ENCODE data around the gene GSTCD. TPM values are rescaled to one million over a fixed set of nuclear protein-coding genes. Genes with fewer than 3 reads are reported as not detected.
"Not testable (repeated sequence)": the region's sequence is repeated elsewhere in the genome, so short reads cannot be mapped to it uniquely, and the experiment has no call there.

The GSTCD gene
- total RNA-seq, 1 experiment from 2014 or later, result 27.2 TPM

DNA sequence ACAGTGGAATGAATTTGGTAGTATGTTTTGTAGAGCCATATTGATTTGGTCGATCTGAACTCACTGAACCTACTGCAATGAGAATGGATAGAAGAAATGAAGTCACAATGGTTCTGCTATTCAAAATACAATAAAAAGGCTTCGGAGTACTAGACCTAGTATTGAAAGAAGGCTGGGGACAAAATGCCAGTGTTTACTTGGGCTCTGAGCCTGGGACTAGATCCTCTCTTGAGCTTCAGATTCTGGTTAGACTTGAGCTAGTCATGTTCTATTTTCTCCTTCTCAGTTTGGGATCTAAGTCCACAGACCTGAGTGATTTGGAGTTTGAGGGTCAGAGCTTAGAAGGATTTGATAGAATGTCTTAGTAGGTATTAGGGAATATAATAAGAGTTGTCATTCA lies 10.0 kb upstream of the GSTCD start:
- H3K27ac ChIP-seq, result no peak overlapping the region
- no peak overlapping the region for H3K4me3 ChIP-seq
- H3K27me3 ChIP-seq, result no peaks in the 10 kb centered on the region
- no peaks in the 10 kb centered on the region for H3K9me3 ChIP-seq (replicated peaks)
- H3K36me3 ChIP-seq, result peaks cover 7% of the 10 kb centered on the region; the same call in 1 of the 2 replicates
- no peak for DNase-seq
- no peaks in the 10 kb centered on the region for H3K4me1 ChIP-seq

DNA sequence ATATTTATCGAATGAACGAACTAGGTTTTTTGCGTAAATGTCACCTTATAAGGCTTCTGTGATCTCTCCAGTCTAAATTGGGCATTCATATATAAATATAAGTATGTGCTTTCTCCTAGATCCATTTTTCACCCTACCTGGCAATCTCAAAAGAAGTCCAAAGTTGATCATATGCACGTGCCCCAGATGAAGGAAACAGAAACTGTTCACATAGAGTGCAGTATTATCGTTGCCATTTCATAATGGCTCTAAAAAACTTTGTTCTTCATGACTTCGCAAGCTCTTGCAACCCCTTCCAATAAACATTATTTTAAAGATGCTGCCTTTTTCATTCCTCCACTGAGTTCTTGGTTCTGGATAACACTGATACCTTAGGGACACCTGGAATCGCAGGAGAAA lies 803 bp upstream of the GSTCD start:
- peaks cover 8% of the 10 kb centered on the region for H3K4me1 ChIP-seq
- H3K27ac ChIP-seq, result peak overlapping the region; percentile 91
- H3K27me3 ChIP-seq, result no peaks in the 10 kb centered on the region
- H3K9me3 ChIP-seq (replicated peaks), result no peaks in the 10 kb centered on the region
- no peak for DNase-seq
- 0 out of 2 replicates have a peak, but pooled peaks cover 2% of the 10 kb centered on the region for H3K36me3 ChIP-seq
- peak overlapping the region; percentile 85 for H3K4me3 ChIP-seq

GRCh38 chr4:105709081-105709450 lies 482 bp downstream of the GSTCD start:
- peak overlapping the region; percentile 91 for H3K27ac ChIP-seq
- H3K36me3 ChIP-seq, result 0 out of 2 replicates have a peak, but pooled peaks cover 2% of the 10 kb centered on the region
- H3K27me3 ChIP-seq, result no peaks in the 10 kb centered on the region
- no peaks in the 10 kb centered on the region for H3K9me3 ChIP-seq (replicated peaks)
- H3K4me1 ChIP-seq, result peaks cover 9% of the 10 kb centered on the region
- peak overlapping the region; percentile 85 for H3K4me3 ChIP-seq
- peak; percentile 52 to 65 for DNase-seq

GRCh38 chr4:105710012-105710600 lies 1.5 kb downstream of the GSTCD start:
- DNase-seq, result peak; percentile 69 to 75
- Histone ChIP-seq H3K27ac (peak overlapping the region; percentile 91), H3K36me3 (0 out of 2 replicates have a peak, but pooled peaks cover 2% of the 10 kb centered on the region), H3K4me1 (peaks cover 10% of the 10 kb centered on the region), H3K27me3 (no peaks in the 10 kb centered on the region), H3K4me3 (peak overlapping the region; percentile 85), H3K9me3 (replicated peaks) (no peaks in the 10 kb centered on the region)

DNA sequence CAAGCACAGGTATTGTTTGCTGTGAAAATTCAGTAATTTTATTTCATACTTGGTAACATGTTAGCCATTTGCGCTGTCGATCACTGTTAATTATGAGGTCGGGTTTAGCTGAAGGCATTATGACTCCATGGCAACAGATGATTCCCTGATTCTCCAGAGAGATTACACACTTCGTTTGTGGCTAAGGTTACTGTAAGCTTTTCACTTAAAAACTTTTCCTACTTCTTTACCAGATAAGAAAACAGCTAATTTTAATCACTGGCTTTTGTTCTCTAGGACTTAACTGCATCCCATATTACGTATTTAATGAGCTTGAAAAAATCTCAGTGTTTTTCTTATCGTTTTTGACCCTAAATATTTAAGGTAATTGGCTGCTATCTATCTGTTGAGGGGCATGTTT lies 2.1 kb downstream of the GSTCD start:
- H3K27me3 ChIP-seq, result no peaks in the 10 kb centered on the region
- DNase-seq, result peak; percentile 64 to 88
- peak overlapping the region; percentile 85 for H3K4me3 ChIP-seq
- H3K9me3 ChIP-seq (replicated peaks), result no peaks in the 10 kb centered on the region
- H3K4me1 ChIP-seq, result peaks cover 10% of the 10 kb centered on the region
- no peaks in the 10 kb centered on the region for H3K36me3 ChIP-seq
- H3K27ac ChIP-seq, result peak overlapping the region; percentile 91

- Histone ChIP-seq H3K27me3 (no peaks in the 10 kb centered on the region), H3K4me1 (peaks cover 10% of the 10 kb centered on the region), H3K36me3 (no peaks in the 10 kb centered on the region; the same call in 1 of the 2 replicates), H3K9me3 (replicated peaks) (no peaks in the 10 kb centered on the region), H3K4me3 (no peak overlapping the region), H3K27ac (no peak overlapping the region)
- DNase-seq, result no peak
These were observed 4.2 kb downstream of the GSTCD start for GRCh38 chr4:105712766-105713165.

DNA sequence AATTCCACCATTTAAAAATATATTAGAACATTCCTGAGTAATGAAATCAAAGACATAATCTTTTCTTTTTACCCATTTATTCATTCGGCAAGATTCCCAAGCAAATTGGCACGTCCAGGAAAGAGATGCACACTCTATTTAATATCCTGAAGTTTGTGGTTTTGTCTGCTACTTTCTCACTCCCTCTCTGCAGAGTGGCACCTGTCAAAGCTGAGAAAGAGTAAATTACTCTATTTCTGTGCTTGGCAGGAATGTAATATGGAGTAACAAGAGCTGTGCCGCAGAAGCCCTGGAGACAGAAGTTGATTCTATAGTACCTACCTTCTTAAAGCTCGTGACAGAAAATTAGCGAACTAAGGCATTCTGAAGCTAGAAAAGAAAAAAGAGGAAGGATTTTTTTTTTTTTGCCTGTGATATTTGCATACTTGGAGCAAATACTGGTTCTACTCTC lies 5.5 kb downstream of the GSTCD start:
- H3K36me3 ChIP-seq, result peaks cover 2% of the 10 kb centered on the region
- H3K4me1 ChIP-seq, result peaks cover 10% of the 10 kb centered on the region
- peak in 1 of 2 experiments; percentile 13 for DNase-seq
- no peaks in the 10 kb centered on the region for H3K27me3 ChIP-seq
- H3K27ac ChIP-seq, result no peak overlapping the region
- no peak overlapping the region for H3K4me3 ChIP-seq
- H3K9me3 ChIP-seq (replicated peaks), result no peaks in the 10 kb centered on the region

- Histone ChIP-seq H3K27ac (no peak overlapping the region), H3K4me3 (no peak overlapping the region), H3K9me3 (replicated peaks) (no peaks in the 10 kb centered on the region), H3K4me1 (peaks cover 10% of the 10 kb centered on the region), H3K27me3 (no peaks in the 10 kb centered on the region), H3K36me3 (peaks cover 2% of the 10 kb centered on the region)
- no peak for DNase-seq
These were observed 6.3 kb downstream of the GSTCD start for GRCh38 chr4:105714932-105715331.

DNA sequence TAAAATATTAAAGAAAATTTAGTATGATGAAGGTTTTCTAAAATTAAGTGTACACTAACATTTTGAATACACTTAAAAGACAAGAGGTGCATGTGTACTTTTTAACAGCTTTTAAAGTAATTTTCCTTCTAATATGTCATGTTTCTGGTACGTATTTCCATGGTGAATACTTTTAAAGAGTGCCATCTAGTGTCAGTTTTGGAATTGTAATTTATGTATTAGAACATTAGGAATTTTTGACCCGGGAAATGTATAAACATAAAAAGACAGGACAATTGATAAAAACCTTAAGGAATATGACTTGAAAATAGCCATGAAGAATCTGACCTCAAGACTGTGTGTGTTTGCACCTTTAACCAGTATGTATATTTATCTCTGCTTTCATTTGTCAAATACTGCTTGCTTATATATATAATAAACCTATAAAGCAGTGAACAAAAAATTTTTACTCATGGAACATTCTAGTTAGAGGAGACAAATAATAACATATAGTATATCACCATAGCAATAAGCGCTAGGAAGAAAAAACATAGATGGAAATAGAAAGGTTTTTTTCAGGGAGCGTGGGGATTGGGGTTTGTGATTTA lies 7.2 kb downstream of the GSTCD start:
- no peak overlapping the region for H3K4me3 ChIP-seq
- H3K27me3 ChIP-seq, result no peaks in the 10 kb centered on the region
- DNase-seq, result peak in 1 of 2 experiments; percentile 64
- no peak overlapping the region for H3K27ac ChIP-seq
- H3K9me3 ChIP-seq (replicated peaks), result no peaks in the 10 kb centered on the region
- H3K36me3 ChIP-seq, result peaks cover 2% of the 10 kb centered on the region
- H3K4me1 ChIP-seq, result peaks cover 10% of the 10 kb centered on the region

DNA sequence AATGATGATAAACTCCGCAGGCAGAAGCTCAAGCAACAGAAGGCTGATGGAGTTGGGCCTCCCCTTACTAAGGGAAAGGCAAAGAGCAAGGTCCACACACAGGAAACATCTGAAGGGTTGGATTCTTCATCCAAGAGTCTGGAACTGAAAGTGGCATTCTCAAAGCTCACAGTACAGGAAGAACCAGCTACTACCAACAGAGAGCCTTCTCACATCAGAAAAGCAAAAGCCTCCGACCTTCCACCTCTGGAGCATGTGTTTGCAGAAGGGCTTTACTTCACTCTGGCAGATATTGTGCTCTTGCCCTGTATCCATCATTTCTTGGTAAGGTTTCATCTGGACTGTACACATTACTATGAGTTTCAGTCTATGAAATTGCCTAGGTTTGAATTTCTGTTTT lies 10.6 kb downstream of the GSTCD start:
- peaks cover under 1% of the 10 kb centered on the region; the same call in 1 of the 2 replicates for H3K4me1 ChIP-seq
- H3K27me3 ChIP-seq, result no peaks in the 10 kb centered on the region
- no peak for DNase-seq
- no peak overlapping the region for H3K27ac ChIP-seq
- H3K36me3 ChIP-seq, result peaks cover 17% of the 10 kb centered on the region
- H3K4me3 ChIP-seq, result no peak overlapping the region
- H3K9me3 ChIP-seq (replicated peaks), result no peaks in the 10 kb centered on the region

- no peaks in the 10 kb centered on the region for H3K27me3 ChIP-seq
- DNase-seq, result no peak
- H3K27ac ChIP-seq, result no peak overlapping the region
- H3K36me3 ChIP-seq, result peaks cover 47% of the 10 kb centered on the region
- no peak overlapping the region for H3K4me3 ChIP-seq
- peaks cover 14% of the 10 kb centered on the region; the same call in 1 of the 2 replicates for H3K9me3 ChIP-seq (replicated peaks)
- no peaks in the 10 kb centered on the region for H3K4me1 ChIP-seq
These were observed 17.0 kb downstream of the GSTCD start for GRCh38 chr4:105725623-105726022.

DNA sequence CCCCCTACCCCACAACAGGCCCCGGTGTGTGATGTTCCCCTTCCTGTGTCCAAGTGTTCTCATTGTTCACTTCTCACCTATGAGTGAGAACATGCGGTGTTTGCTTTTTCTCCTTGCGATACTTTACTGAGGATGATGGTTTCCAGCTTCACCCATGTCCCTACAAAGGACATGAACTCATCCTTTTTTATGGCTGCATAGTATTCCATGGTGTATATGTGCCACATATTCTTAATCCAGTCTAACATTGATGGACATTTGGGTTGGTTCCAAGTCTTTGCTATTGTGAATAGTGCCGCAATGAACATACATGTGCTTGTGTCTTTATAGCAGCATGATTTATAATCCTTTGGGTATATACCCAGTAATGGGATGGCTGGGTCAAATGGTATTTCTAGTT lies 21.3 kb downstream of the GSTCD start:
- not testable (repeated sequence) for H3K4me3 ChIP-seq, H3K27me3 ChIP-seq

GRCh38 chr4:105735217-105735616 lies 26.6 kb downstream of the GSTCD start:
- H3K27me3 ChIP-seq, H3K4me1 ChIP-seq, H3K4me3 ChIP-seq, H3K27ac ChIP-seq, DNase-seq: not testable (repeated sequence)
- Histone ChIP-seq H3K9me3 (replicated peaks) (peaks cover 20% of the 10 kb centered on the region), H3K36me3 (0 out of 2 replicates have a peak, but pooled peaks cover 11% of the 10 kb centered on the region)

More for the DNA sequence above, 21.3 kb downstream of the GSTCD start:
- peaks cover 14% of the 10 kb centered on the region; the same call in 1 of the 2 replicates for H3K9me3 ChIP-seq (replicated peaks)
- H3K4me1 ChIP-seq, H3K27ac ChIP-seq, DNase-seq: not testable (repeated sequence)
- peaks cover 34% of the 10 kb centered on the region for H3K36me3 ChIP-seq

GRCh38 chr4:105741548-105741947 lies 33.0 kb downstream of the GSTCD start:
- no peak overlapping the region for H3K27ac ChIP-seq
- H3K4me3 ChIP-seq, result no peak overlapping the region
- no peak for DNase-seq
- peaks cover 14% of the 10 kb centered on the region for H3K9me3 ChIP-seq (replicated peaks)
- no peaks in the 10 kb centered on the region for H3K27me3 ChIP-seq
- 0 out of 2 replicates have a peak, but pooled peaks cover 9% of the 10 kb centered on the region for H3K36me3 ChIP-seq
- H3K4me1 ChIP-seq, result no peaks in the 10 kb centered on the region

DNA sequence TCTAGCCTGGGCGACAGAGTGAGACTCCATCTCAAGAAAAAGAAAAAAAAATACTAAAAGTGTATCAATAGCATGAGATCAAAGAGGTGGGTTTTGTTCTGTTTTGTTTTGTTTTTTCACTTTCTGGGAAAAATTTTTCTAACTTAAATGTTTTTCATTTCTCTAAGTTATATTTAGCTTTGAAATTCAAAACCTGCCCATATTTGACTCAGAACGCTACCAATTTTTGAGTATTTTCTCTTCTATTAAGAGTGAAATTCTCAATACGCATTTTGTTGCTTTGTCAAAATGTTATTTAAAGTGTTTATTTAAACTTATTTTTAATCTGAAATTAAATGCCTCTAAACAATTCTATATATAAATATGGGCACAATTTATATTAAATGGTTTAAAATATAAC lies 39.6 kb downstream of the GSTCD start:
- H3K27me3 ChIP-seq, result no peaks in the 10 kb centered on the region

More for the DNA sequence above, 39.6 kb downstream of the GSTCD start:
- no peaks in the 10 kb centered on the region for H3K9me3 ChIP-seq (replicated peaks)
- H3K36me3 ChIP-seq, result 0 out of 2 replicates have a peak, but pooled peaks cover 6% of the 10 kb centered on the region
- no peak overlapping the region for H3K4me3 ChIP-seq
- H3K27ac ChIP-seq, result no peak overlapping the region
- DNase-seq, result no peak
- H3K4me1 ChIP-seq, result no peaks in the 10 kb centered on the region
